NCI-H226 (cell line): ENCODE measurements around the gene LPCAT1.

Source experiments
- DNase-seq: peaks from one replicate; pipeline ENCODE4 v3.0.0-alpha.2; 2015

The LPCAT1 gene

GRCh38 chr5:1419476-1420210, 104.1 kb downstream of the LPCAT1 start:
- no peak for DNase-seq

- no peak for DNase-seq
Observed at GRCh38 chr5:1418921-1419280, 104.9 kb downstream of the LPCAT1 start.

GRCh38 chr5:1418238-1418920, 105.4 kb downstream of the LPCAT1 start:
- no peak for DNase-seq

GRCh38 chr5:1417586-1418225, 106.1 kb downstream of the LPCAT1 start:
- no peak for DNase-seq

GRCh38 chr5:1416856-1417469, 106.8 kb downstream of the LPCAT1 start:
- DNase-seq = no peak

GRCh38 chr5:1415626-1416360, 108.0 kb downstream of the LPCAT1 start:
- no peak for DNase-seq

- DNase-seq = no peak
Observed at GRCh38 chr5:1415059-1415425, 108.7 kb downstream of the LPCAT1 start.

GRCh38 chr5:1414311-1415058, 109.3 kb downstream of the LPCAT1 start:
- DNase-seq = no peak

- no peak for DNase-seq
Observed at GRCh38 chr5:1413611-1414241, 110.0 kb downstream of the LPCAT1 start.

GRCh38 chr5:1413211-1413610, 110.5 kb downstream of the LPCAT1 start:
- DNase-seq = no peak

- no peak for DNase-seq
Observed at GRCh38 chr5:1412621-1413020, 111.1 kb downstream of the LPCAT1 start.

- no peak for DNase-seq
Observed at GRCh38 chr5:1412163-1412562, 111.6 kb downstream of the LPCAT1 start.
